ENCODE data around the gene TBC1D19.

DNA sequence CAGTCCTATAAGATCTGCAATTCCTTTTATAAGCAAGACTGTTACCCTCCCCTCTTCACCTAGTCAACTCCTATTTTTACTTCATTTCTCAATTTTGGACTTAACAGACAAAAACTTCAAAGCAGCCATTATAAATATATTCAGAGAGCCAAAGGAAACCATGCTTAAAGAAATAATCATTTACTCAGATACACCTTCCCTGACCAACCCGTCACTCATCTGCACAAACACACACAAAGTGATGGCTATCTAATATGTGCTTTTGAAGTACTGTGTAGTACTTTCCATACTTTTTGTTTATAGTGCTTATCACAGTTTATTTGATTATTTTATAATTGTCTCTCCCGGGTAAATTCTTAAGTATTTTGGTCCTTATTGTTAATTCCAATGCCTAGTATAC, 117.2 kb downstream of the TBC1D19 start:
- no peak for TF ChIP-seq POLR2AphosphoS5 (IDR thresholded peaks at IDR 0.05; ENCODE audit: low read depth, low read length)
- TF ChIP-seq SIN3A (IDR thresholded peaks at IDR 0.05; ENCODE audit: borderline replicate concordance, insufficient read depth, low read length) = no peak

All from PFSK-1 (cell line).